LNCAP (cell line): Measurements from ENCODE around the gene RIPK4.

Source experiments
- CTCF ChIP-seq: fragments of 450-650 bp; IDR thresholded peaks from 2 replicates; pipeline ENCODE4 v1.5.1; 2017; ENCODE audit warnings: mild to moderate bottlenecking

RIPK4 gene

GRCh38 chr21:41766883-41767605, at the start of gene RIPK4:
Gene RIPK4, minus strand, starts transcription at chr21:41767052. Its CDS starts 11 bp downstream, at chr21:41767041.
- TF ChIP-seq CTCF, result no peak

- no peak for TF ChIP-seq CTCF
Measured at GRCh38 chr21:41815652-41816582, 49.1 kb upstream of the RIPK4 start.

GRCh38 chr21:41813226-41813625, 46.4 kb upstream of the RIPK4 start:
- no peak for TF ChIP-seq CTCF

GRCh38 chr21:41812679-41813078, 45.8 kb upstream of the RIPK4 start:
- TF ChIP-seq CTCF, result no peak

GRCh38 chr21:41810597-41810932, 43.7 kb upstream of the RIPK4 start:
- TF ChIP-seq CTCF, result no peak

GRCh38 chr21:41809891-41810596, 43.2 kb upstream of the RIPK4 start:
- no peak for TF ChIP-seq CTCF

GRCh38 chr21:41808846-41809245, 42.0 kb upstream of the RIPK4 start:
- no peak for TF ChIP-seq CTCF
